BJ (cell line): ENCODE data around the gene DUSP18. TPM values are rescaled to one million over a fixed set of nuclear protein-coding genes. Genes with fewer than 3 reads are reported as not detected.
A peak's percentile ranks its signal among the peaks of the same experiment; 100 is the strongest.

Experiments used
- CTCF ChIA-PET: fragments of 350-600 bp; formaldehyde crosslinking; extraction: SDS; loops from one replicate; lab custom pipeline; 2021; ENCODE audit warnings: antibody characterized with exemption, inconsistent platforms; lab: Yijun Ruan, JAX
- POLR2A ChIA-PET: fragments of 300-600 bp; sonication (Branson Sonifier 250); formaldehyde crosslinking; extraction: SDS; loops from one replicate; lab custom pipeline; 2021; ENCODE audit warnings: antibody characterized with exemption; lab: Charles Lee
- DNase-seq: peaks from one replicate; pipeline ENCODE4 v3.0.0-alpha.2; 2011; ENCODE audit warnings: low read depth
- H3K27me3 ChIP-seq: 2 replicates; pipeline ENCODE4 v1.6.0; 2011; ENCODE audit warnings: low read length; ENCODE audit not compliant: control insufficient read depth, insufficient read depth
- H3K36me3 ChIP-seq: 2 replicates; pipeline ENCODE4 v1.5.1; 2011; ENCODE audit warnings: low read length; ENCODE audit not compliant: control insufficient read depth, insufficient read depth
- H3K4me3 ChIP-seq: 2 replicates; pipeline ENCODE4 v1.5.1; 2011; ENCODE audit warnings: low read depth, mild to moderate bottlenecking, control low read depth, low read length
- polyA plus RNA-seq: library from polyadenylated mRNA; depleted of rRNA; stranded (reverse); fragments of >200 nt; gene quantifications from 2 replicates; pipeline ENCODE4 v1.2.3, GENCODE V29; 2011
- TF ChIP-seq, protein P1 (sequence below): IDR thresholded peaks from 2 replicates; pipeline ENCODE4 v1.5.1; 2011; ENCODE audit warnings: low read depth, mild to moderate bottlenecking, control low read depth, inconsistent platforms, low read length, moderate library complexity; ENCODE audit not compliant: insufficient read depth

The DUSP18 gene
- polyA plus RNA-seq, 1 experiment, result 18.6 TPM

DNA sequence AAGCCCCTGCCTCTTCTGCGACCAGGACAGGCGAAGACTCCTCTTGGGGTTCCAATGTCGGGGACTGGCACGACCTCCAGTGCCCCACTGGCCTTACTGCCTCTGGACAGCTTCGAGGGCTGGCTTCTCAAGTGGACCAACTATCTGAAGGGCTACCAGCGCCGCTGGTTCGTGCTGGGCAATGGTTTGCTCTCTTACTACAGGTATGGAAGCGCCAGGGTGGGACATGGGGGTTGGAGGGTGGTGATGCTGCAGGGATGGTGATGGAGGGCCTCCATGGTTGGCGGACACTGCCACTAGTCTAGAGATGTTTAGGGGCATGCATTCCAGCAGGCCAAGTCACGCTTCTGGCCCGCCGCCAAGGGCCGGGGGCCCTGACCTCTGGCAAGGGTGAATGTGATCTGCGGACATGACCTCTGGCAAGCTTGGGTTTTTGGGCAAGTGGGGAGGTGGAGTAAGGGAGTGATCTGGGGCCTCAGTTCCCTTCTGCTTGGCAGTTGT, 27.7 kb upstream of the DUSP18 start:
- DNase-seq, result no peak
- TF ChIP-seq, protein P1, sequence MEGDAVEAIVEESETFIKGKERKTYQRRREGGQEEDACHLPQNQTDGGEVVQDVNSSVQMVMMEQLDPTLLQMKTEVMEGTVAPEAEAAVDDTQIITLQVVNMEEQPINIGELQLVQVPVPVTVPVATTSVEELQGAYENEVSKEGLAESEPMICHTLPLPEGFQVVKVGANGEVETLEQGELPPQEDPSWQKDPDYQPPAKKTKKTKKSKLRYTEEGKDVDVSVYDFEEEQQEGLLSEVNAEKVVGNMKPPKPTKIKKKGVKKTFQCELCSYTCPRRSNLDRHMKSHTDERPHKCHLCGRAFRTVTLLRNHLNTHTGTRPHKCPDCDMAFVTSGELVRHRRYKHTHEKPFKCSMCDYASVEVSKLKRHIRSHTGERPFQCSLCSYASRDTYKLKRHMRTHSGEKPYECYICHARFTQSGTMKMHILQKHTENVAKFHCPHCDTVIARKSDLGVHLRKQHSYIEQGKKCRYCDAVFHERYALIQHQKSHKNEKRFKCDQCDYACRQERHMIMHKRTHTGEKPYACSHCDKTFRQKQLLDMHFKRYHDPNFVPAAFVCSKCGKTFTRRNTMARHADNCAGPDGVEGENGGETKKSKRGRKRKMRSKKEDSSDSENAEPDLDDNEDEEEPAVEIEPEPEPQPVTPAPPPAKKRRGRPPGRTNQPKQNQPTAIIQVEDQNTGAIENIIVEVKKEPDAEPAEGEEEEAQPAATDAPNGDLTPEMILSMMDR, result no peak
- ChIA-PET CTCF (interaction anchor here (1.1 to 1.6 kb wide), 3 partner anchors 8 to 37 kb away, joined by 3 to 4 read pairs (median 3); no protein-coding TSS in a partner anchor), POLR2A (no interaction called here)
- Histone ChIP-seq H3K4me3 (no peak overlapping the region), H3K36me3 (no peaks in the 10 kb centered on the region), H3K27me3 (peaks cover 3% of the 10 kb centered on the region)

GRCh38 chr22:30694640-30695350, 27.1 kb upstream of the DUSP18 start, which contains the start of gene OSBP2:
Gene OSBP2 (plus strand): TSS chr22:30694874. CDS start chr22:30694910, 36 bp downstream.
- ChIA-PET CTCF (interaction anchor here (1.1 to 1.7 kb wide), 4 partner anchors 8 to 60 kb away, joined by 3 to 4 read pairs (median 4); no protein-coding TSS in a partner anchor), POLR2A (no interaction called here)
- Histone ChIP-seq H3K36me3 (no peaks in the 10 kb centered on the region), H3K4me3 (peak within 1 kb of the TSS; percentile 60), H3K27me3 (peaks cover 3% of the 10 kb centered on the region)
- TF ChIP-seq, protein P1, result no peak
- DNase-seq, result no peak

- Histone ChIP-seq H3K4me3 (peak overlapping the region; percentile 60), H3K36me3 (no peaks in the 10 kb centered on the region), H3K27me3 (peaks cover 3% of the 10 kb centered on the region)
- CTCF ChIA-PET, result interaction anchor here (0.6 to 1.7 kb wide), 2 partner anchors 9 to 61 kb away, joined by 4 read pairs; no protein-coding TSS in a partner anchor
- TF ChIP-seq, protein P1, result no peak
- no peak for DNase-seq
- POLR2A ChIA-PET, result no interaction called here
Observed at GRCh38 chr22:30694171-30694639, 26.5 kb upstream of the DUSP18 start.

- no peaks in the 10 kb centered on the region for H3K36me3 ChIP-seq
- ChIA-PET CTCF (interaction anchor here (1.0 kb wide), 1 partner anchor 13 kb away, joined by 3 read pairs; no protein-coding TSS in a partner anchor), POLR2A (no interaction called here)
- H3K27me3 ChIP-seq, result peaks cover 3% of the 10 kb centered on the region
- H3K4me3 ChIP-seq, result no peak overlapping the region
- TF ChIP-seq, protein P1, result no peak
- no peak for DNase-seq
Observed at GRCh38 chr22:30691204-30691603, 23.5 kb upstream of the DUSP18 start.

GRCh38 chr22:30689622-30690021, 21.9 kb upstream of the DUSP18 start:
- TF ChIP-seq, protein P1, result no peak
- H3K4me3 ChIP-seq, result no peak overlapping the region
- POLR2A ChIA-PET, result no interaction called here
- CTCF ChIA-PET, result no interaction called here
- no peaks in the 10 kb centered on the region for H3K36me3 ChIP-seq
- peaks cover 3% of the 10 kb centered on the region for H3K27me3 ChIP-seq
- DNase-seq, result no peak
